ENCODE measurements around the gene TMEM185A.
"Not testable (repeated sequence)": the region's sequence is repeated elsewhere in the genome, so short reads cannot be mapped to it uniquely, and the experiment has no call there.

Gene TMEM185A

DNA sequence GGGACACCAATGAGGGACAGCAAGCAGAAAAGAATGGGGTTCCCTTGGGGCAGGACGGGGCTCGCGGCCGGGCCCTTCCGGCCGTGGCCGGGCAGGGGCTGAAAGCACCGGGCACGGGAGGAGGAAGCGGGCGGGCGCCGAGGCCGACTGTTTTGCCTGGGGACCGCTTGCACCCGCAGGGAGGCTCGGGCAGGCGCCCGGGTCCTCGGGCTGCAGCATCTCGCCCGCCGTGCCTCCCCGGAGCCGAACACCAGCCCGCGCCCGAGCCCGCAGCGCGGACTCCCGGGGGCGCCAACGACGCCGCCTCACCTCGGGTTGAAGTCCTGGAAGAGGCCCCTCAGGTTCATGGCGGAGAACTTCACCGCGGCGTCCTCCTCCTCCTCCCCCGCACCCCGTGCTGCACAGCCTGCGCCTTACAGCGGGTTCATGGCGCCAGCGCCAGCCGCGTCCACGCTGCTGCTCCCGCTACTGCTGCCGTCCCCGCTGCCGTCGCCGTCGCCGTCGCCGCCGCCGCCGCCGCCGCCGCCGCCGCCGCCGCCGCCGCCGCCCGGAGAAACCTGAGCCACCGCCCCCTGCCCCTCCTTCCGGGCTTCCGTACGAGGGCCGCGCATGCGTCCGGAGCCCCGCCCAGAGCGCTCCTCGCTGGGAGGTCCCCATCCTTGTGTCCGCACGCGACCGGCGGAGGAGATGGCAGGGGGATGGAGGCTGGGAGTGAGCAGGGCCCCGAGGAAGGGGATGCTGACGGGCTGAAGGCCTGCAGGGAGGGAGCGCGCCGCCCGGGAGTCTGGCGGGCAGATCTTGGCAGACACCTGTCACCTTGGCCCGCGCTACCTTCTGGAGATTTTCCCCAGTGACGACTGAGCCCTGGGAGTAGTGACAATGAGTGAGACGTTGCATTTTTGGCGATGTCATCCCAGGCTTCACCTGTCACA, at the start of gene TMEM185A:
TSS of gene TMEM185A (minus strand) at position 559 of the 932 bp plus-strand sequence. CDS start at position 347, 212 bp downstream.
- DNase-seq (ENCODE audit: insufficient read length, low spot score) (peak; percentile 28), FAIRE-seq (no peak)

DNA sequence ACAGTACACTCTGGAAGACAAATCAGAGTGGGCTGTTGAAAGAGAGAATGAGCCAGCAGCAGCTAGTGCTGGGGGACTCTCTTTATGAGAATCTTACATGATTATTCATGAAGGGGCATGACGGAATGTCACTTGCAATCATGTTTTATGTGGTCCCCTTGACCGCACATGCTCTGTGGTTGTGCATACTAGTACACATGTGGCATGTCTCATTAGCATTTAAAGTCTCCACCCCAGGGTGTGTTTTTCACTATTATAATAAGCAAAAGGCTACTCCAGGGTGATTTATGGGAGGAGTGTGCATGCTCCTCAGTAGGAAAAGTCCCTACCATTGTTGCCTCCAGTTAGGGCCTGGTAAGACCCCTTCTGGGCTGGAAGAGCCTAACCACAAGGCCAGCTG, 49.6 kb upstream of the TMEM185A start:
- DNase-seq (ENCODE audit: insufficient read length, low spot score): no peak
- FAIRE-seq: no peak

DNA sequence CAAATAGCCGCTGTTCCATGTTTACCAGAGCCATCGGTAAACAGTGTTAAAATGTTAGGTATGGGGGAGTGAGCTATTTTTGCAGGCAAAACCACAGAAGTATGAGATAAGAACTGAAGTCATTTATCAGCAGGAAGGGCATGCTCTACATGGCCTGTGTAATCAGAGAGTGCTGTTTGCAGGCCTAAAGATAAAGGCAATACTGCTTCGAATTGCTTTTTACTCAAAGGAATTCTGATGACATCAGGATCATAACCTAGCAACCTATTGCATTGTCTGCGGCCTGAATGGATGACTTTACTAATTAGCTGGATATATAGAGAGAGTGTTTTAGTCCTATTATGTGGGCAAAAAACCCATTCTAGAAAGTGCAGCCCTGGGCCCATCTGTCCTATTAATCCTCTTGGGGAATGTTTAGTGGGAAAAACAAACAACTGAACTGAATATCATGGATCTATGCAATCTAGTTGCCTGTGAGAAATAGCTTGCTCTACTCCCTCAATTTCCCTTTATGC, 47.6 kb upstream of the TMEM185A start:
- DNase-seq (ENCODE audit: insufficient read length, low spot score); FAIRE-seq: not testable (repeated sequence)

DNA sequence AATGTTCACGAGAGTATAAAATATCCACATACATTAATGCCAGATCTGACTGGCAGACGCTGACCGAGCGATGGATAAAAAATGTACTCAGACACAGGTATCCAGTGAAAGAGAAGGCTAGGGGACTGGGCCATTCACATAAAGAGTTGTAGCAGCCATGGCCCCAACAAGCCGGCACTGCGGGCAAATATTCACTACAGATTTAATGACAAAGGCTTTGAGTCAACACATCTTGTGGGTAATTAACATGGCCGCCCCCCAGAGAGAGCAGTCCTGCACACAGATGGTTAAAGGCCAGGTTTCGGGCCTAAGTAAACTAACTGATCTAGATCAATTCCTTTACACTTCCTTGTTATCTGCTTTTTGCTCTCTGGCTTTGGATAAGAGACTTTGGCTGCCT, 44.0 kb upstream of the TMEM185A start:
- FAIRE-seq; DNase-seq (ENCODE audit: insufficient read length, low spot score): not testable (repeated sequence)

DNA sequence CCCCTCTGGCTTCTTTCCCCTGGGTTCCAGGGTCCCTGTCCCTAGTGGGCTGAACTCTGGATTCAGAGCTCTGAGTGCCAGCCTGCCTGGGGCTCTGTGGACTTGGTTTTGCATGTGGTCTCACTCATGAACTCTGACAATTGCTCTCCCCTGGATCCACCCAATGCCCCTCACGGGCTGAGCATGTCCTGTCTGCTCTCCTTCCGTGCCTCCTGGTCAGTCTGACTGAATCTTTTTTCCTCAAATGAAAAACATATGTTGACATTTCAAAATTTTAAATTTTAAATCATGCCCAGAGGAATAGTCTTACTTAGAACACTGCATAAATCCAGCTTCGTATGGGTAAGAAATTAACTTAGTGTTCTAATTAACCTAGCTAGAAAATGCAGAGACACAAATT, 43.5 kb upstream of the TMEM185A start:
- not testable (repeated sequence) for FAIRE-seq; DNase-seq (ENCODE audit: insufficient read length, low spot score)

DNA sequence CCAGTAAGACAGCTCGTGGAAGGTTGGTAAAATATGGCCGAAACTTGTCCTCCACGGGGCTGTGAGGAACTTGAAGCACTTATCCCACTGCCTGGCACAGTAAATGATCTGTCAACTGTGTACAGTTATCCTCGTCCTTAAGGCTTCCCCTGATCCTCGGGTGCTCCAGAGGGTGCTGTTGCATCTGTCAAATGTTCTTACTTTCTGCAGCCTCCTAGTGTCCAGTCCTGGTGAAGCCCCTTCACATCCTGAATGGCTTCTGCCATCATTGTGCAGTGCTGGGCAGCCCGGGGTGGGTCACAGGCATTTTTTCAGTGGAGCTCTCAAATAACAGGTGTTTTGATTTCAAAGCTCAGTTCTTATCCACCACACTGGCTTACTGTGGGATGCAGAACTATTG, 29.0 kb upstream of the TMEM185A start:
- not testable (repeated sequence) for FAIRE-seq

DNA sequence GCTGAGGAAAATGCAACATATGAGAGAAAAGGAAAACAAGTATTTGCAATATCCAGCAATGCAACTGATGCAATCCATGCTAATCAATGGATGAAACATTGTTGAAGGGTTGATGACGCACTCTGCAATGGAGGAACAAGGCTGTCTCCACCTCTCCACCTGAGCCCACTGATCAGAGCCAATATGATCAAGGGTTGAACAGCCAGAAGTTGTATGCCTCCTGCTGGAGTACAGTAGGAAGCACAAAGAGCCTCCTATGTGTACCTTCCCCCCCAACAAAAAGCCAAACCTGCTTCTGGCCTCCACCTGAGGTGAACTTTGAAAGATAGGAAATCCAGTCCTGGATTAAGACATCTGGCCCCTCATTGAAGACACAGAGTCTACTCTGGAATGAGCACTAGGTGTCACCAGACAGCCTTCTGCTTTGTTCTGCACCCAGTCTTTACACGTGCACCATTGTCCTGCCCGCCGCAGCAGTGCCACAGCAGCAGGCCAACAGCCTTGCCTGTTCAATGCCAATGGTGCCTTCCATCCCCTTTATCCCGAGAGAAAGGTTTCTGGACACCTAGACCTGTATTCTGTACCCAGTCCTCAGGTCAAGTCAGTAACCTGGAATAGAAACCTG, 24.8 kb upstream of the TMEM185A start:
- not testable (repeated sequence) for DNase-seq (ENCODE audit: insufficient read length, low spot score); FAIRE-seq

More for the DNA sequence above, 29.0 kb upstream of the TMEM185A start:
- DNase-seq (ENCODE audit: insufficient read length, low spot score): not testable (repeated sequence)

DNA sequence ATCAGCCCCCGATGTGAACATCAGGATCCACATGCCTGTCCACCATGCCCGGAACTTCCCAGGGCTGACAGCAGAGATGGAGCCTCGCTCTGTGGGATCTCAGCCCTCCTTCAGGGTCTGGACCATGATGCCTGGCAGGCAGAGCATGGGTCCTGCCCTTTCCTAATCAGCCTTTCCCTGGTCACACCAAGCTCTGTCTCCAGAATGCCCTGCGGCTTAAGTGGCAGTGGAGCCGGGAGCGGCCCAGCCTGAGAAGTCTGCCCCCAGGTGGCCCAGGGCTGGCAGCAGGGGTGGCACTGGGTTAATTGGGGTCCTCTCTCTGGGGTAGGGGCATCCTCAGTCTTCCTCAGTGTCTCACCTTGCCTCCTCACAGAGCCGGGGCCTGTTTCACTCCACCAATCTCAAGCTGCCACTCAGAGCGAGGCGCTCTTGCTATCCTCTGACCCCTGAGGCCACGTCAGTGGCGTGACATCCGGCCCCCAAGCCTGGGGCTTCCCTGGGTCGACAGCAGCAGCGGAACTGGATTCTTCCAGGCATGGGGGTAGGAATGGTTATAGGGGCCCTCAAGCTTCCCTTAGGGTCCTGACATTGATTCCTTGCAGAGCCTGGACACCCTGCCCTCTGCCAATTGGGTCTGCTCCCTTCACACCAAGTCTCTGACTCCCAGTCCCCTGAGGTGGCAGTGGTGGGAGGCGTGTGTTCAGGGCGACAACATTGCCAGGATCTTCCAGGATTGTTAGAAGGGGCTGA, 20.8 kb upstream of the TMEM185A start:
- DNase-seq (ENCODE audit: insufficient read length, low spot score): no peak
- FAIRE-seq: no peak

DNA sequence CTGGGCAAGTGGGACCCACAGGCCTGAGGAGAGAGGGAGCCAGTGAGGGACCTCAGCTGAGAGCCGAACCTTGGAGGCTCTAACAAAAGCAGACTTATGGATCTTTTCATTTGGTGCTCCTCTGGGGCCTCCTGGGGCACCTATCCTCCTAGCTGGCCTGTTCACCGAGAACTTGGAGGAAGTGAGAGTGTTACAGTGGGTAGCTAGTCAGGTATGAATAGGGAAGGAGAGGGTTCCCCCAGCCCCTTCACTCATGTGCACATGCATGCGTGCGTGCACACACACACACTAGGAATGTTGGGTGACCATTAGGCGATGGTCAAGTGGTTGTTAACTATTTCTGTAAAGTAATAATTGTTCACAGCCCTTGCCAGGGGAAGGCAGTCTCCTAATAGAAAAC, 18.6 kb upstream of the TMEM185A start:
- FAIRE-seq (no peak), DNase-seq (ENCODE audit: insufficient read length, low spot score) (no peak)

DNA sequence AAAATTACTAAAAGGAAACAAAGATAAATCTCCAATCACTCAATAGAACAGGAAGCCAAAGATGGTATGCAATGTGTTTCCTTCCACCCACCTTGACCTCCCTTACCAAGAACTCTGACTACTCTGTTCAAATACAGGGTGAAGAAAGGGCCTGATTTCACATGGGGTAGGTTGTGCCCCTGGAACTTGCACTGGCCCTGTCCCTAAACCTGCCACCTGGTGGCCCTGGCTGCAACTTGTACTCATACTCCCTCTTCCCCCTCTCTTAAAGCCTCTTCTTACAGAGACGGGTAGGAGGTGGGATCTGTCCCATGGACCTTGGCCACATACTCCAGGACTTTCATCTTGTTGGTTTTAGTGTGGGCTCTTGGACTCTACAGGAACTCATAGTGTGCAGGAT, 17.3 kb upstream of the TMEM185A start:
- DNase-seq (ENCODE audit: insufficient read length, low spot score) (no peak), FAIRE-seq (no peak)

DNA sequence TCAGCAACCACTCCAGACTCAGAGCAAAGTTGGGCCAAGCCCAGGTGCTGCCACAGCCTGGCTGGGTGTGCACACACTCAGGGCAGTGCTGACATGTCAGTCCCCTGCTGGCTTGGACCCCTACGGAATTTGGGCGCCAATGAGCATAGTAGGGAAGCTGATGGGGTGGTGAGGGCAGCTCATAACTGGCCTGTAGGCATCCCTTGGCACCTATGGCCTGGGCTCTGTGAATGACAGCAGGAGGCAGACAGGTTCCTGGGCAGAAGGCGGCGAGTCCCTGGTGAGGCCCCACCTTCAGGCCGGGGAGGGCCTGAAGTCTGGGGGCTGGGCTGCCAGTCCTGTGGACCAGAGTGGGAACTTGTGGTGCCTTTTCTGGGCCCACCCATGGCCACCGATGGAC, 15.9 kb upstream of the TMEM185A start:
- FAIRE-seq: no peak
- no peak for DNase-seq (ENCODE audit: insufficient read length, low spot score)

DNA sequence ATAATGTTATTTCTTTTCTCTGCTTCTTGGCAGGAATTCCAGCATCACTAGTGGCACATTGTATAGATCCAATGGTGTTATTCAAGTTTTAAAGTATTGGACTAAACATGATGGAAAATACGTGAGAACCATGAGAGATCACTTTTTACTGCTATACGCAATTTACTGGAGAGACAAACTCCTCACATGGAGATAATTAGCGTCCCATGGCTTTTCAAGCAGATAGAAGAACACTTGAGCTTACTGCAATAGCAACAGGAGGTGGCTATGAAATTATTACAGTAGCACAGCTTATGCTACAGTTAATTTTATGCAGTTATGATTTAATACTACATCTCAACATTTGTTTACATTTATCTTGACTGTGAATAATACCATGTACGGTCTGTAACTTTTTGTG, 11.9 kb upstream of the TMEM185A start:
- no peak for FAIRE-seq
- DNase-seq (ENCODE audit: insufficient read length, low spot score): no peak

DNA sequence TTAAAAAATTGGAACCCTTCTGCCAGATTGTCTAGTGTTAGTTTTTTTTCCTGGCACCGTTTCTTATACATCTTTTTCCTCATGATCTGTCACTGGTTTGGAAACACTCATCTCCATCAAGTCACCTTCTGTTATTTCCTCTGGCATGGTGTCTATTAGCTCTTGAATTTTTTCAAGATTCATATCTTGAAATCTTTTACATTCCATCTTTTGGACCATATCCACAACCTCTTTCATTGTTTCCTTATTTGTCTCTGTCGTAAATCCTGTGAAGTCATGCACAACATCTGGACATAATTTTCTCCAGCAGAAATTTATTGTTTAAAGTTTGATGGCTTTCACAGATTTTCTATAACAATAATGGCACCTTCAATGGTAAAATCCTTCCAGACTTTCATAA, 10.2 kb upstream of the TMEM185A start:
- DNase-seq (ENCODE audit: insufficient read length, low spot score) (no peak), FAIRE-seq (no peak)

DNA sequence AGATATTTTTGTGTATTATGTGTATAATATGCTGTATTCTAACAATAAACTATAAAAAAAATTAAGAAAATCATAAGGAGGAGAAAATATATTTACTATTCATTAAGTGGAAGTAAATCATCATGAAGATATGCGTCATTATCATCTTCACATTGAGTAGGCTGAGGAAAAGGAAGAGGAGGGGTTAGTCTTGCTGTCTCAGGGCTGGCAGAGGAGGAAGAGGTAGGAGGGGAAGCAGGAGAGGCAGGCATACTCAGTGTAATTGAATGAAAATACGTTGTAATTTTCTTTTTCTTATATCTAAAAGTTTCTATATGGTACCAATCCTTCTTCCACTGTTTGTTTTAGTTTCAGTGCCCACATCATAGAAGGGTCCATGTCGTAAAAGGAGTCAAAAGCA, 9.8 kb upstream of the TMEM185A start:
- no peak for FAIRE-seq
- no peak for DNase-seq (ENCODE audit: insufficient read length, low spot score)

DNA sequence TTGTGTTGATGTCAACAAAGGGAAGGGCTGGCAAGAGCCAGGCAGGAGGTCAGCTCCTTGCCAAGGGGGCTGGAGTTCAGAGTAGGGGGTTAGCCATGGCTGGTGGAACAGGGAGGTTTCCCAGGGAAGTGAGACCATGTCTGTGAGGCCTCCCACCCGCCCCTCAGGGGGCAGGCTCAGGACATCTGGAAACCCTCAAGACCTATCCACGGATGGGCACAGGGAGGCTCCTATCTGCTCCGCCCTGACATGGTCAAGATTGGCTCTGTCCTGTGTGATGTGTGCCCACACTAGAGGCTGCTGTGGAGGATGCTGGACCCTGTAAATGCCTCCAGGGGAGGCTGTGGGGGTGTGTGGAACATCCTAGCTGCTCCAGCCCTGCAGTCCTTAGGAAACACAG, 8.0 kb upstream of the TMEM185A start:
- no peak for DNase-seq (ENCODE audit: insufficient read length, low spot score)
- FAIRE-seq: no peak

DNA sequence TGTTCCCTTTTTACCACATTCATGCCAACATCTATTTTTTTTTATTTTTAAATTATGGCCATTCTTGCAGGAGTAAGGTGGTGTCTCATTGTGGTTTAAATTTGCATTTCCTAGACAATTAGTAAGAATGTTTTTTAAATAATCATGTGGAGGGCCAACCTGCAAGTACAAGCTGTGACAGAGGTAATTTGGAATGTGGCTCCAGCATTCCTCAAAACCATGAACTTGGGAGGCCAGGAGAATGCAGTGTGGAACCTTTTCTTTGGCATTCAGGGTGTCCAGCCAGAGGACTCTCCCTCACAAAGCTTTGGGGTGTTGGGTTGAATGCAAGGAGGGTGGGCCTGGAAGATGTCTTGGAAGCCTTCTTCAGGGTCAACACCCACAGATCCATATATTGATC, 7.3 kb upstream of the TMEM185A start:
- FAIRE-seq: no peak
- DNase-seq (ENCODE audit: insufficient read length, low spot score): no peak

DNA sequence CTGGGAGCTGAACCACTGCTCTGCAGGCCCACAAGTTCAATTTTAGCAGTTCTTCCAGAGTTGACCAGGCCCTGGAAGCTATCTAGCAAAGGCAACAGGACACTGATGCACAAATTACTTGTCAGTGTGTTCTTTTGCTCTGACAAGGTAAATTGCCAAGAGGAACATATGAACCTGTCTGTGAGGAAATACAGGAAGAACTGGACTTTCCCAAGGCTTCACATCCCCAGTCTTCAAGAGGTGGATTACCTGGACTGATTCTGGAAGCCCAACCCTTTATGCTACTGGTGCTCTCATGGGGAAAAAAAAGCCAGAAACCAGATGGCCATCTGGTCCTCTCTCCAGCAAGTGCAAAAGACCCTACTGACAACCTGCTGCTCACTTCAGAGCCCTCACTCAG, 1.9 kb upstream of the TMEM185A start:
- DNase-seq (ENCODE audit: insufficient read length, low spot score) (no peak), FAIRE-seq (no peak)

DNA sequence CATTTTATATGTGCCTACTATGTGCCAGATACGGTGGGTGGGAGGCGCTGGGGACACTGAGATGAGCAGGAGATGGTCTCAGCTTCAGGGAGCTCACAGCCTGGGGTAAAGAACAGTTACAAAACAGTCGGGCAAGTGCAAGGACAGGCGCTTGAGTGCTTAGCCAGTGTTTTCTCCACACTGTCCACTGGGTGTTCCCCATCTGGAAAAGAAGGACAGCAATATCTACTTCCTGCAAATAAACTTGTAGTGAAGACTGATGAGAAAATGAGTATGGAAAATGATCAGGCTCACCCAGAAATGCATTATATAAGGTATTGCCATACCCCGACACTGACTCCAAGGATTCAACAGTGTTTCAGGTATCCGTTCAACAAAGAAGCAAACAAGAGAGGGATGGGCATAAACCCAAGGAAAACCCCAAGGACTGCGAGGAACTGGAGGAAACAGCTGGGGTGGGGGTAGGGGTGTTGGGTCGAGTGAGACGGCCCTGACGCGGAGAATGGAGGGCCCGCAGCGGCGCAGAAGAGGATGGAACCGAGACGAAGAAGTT, 835 bp downstream of the TMEM185A start:
- DNase-seq (ENCODE audit: insufficient read length, low spot score) (no peak), FAIRE-seq (no peak)

DNA sequence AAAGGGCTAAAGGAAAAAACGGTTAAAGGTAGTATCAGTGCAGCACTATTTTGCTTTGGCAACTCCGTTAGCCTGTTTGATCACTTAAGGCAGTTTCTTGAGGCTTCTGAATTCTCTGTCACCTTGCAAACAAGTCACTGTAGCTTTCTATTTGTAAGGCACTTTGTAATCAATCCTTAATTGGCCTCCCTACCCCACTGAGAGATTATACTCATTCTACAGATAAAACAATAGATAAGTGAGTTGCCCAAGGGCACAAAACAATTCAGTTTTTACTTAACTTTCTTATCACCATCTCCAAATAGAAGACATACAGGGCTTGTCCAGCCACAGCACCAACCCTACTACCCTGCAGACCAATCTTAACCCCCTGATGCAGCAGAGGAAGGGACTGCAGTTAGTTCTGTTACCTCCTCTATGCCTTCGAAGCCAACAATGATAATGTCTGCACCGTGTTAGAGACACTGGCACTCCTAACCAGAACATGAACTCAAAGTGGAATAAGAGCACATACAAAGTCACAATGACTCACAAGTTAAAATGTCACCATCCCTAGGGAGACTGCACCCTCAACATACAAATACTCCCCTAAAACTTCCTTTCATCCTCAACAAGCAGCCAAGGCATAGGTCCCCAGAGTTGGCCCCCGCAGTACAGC, 1.7 kb downstream of the TMEM185A start:
- DNase-seq (ENCODE audit: insufficient read length, low spot score): no peak

DNA sequence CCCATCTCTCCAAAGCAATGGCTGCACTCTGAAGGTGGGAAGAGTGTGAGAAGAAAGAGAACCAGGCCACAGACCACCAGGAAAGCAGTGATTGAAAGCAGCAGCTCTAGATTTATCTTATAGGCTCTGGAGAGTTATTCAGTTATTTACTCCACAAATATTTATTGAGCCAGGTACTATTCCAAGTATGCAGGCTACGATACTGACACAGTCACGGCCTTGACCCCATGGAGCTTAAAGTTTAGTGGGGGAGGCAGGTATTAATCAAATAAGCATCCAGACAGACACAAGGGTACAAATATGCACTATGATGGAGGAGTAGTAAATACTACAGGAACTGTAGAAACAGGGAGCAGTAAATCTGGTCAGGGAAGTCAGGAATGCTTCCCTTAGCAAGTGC, 2.8 kb downstream of the TMEM185A start:
- FAIRE-seq (no peak), DNase-seq (ENCODE audit: insufficient read length, low spot score) (no peak)

More for the DNA sequence above, 1.7 kb downstream of the TMEM185A start:
- FAIRE-seq: no peak

Measured in HTR-8/SVneo (cell line).